DND-41 (cell line): ENCODE measurements around the gene PTS.

Experiments used
- EZH2 ChIP-seq: IDR thresholded peaks from 3 replicates; pipeline ENCODE4 v1.6.1; 2012; ENCODE audit warnings: borderline replicate concordance, low read depth, mild to moderate bottlenecking, moderate library complexity, low read length, inconsistent platforms; ENCODE audit not compliant: severe bottlenecking
- TF ChIP-seq, protein P1 (sequence below): IDR thresholded peaks from 2 replicates; pipeline ENCODE4 v1.5.1; 2012; ENCODE audit warnings: borderline replicate concordance, low read length, moderate library complexity, mild to moderate bottlenecking; ENCODE audit not compliant: poor library complexity, severe bottlenecking; ENCODE audit errors: extremely low read depth

DNA sequence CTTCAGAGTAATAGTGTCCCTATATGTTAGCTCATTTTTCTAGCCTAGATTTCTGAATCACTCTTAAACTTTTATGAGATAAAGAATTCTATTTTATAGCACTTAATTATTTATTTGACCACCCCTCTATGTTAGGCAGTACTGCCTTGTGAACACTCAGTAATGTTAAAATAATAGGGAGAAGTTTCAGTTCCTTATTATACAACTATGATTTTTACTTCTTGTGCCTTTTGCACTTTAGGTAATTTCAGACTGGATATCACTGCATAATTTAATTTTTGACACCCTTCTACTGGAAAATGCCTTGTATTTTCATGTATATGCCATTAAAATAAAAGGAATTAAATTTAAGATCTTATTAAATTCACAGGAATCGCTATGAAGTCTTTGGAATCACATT lies 47.8 kb upstream of the PTS start:
- TF ChIP-seq, protein P1, sequence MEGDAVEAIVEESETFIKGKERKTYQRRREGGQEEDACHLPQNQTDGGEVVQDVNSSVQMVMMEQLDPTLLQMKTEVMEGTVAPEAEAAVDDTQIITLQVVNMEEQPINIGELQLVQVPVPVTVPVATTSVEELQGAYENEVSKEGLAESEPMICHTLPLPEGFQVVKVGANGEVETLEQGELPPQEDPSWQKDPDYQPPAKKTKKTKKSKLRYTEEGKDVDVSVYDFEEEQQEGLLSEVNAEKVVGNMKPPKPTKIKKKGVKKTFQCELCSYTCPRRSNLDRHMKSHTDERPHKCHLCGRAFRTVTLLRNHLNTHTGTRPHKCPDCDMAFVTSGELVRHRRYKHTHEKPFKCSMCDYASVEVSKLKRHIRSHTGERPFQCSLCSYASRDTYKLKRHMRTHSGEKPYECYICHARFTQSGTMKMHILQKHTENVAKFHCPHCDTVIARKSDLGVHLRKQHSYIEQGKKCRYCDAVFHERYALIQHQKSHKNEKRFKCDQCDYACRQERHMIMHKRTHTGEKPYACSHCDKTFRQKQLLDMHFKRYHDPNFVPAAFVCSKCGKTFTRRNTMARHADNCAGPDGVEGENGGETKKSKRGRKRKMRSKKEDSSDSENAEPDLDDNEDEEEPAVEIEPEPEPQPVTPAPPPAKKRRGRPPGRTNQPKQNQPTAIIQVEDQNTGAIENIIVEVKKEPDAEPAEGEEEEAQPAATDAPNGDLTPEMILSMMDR, result no peak
- TF ChIP-seq EZH2, result no peak
